ENCODE results near the gene ZC3H13. TPM values are rescaled to one million over a fixed set of nuclear protein-coding genes. Genes with fewer than 3 reads are reported as not detected.

Gene ZC3H13
- total RNA-seq, 1 experiment from 2014 or later: 45.0 TPM

DNA sequence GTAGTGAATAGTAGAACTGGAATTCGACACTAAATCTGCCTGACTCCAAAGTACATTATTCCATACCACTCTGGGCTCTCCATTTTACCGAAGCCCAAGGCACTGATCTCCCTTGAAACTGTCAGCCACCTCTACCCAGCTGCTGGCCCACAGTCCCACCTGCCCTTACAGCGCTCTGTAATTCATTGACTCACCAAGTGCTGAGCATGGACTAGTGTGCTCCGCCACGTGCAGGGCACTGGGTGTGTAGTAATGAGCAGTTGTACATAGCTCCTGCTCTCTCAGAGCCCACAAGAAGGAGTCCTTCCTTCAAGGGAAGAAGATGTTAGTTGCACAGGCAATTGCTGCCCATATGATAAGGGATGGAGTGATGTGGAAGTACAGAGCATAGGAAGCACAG is 124.4 kb downstream of the ZC3H13 start:
- H3K4me1 Mint-ChIP-seq (ENCODE audit: low read depth, unreplicated experiment): no peaks in the 10 kb centered on the region
- H3K27me3 ChIP-seq (replicated peaks; ENCODE audit: control insufficient read depth, insufficient read depth, low read length): no peaks in the 10 kb centered on the region
- H3K27ac Mint-ChIP-seq (ENCODE audit: unreplicated experiment): no peak overlapping the region
- no peak overlapping the region for H3K4me3 Mint-ChIP-seq (ENCODE audit: unreplicated experiment)
- H3K27me3 Mint-ChIP-seq (ENCODE audit: insufficient read depth, unreplicated experiment): peaks cover 4% of the 10 kb centered on the region
- TF ChIP-seq CTCF (IDR thresholded peaks at IDR 0.05; ENCODE audit: insufficient read depth in 1 of 2, low read depth in 1 of 2, low read length in 1 of 2, severe bottlenecking in 1 of 2, unreplicated experiment in 1 of 2): no peak
- no peak overlapping the region for H3K4me3 ChIP-seq (ENCODE audit: low read depth, low read length)
- no TSS peak for BruUV-seq (replicated peaks)
- H3K9me3 ChIP-seq: no peaks in the 10 kb centered on the region
- intact Hi-C loops (cut with micrococcal nuclease; ENCODE audit: unreplicated experiment): no loop called here
- no peak for DNase-seq
- H3K36me3 ChIP-seq (ENCODE audit: control insufficient read depth, insufficient read depth, low read length): no peaks in the 10 kb centered on the region
- no peaks in the 10 kb centered on the region for H3K36me3 Mint-ChIP-seq (ENCODE audit: insufficient read depth, unreplicated experiment)
- H3K9me3 Mint-ChIP-seq (ENCODE audit: unreplicated experiment): no peaks in the 10 kb centered on the region
- ChIA-PET POLR2A (no interaction called here), CTCF (no interaction called here)
- H3K4me1 ChIP-seq: no peaks in the 10 kb centered on the region

DNA sequence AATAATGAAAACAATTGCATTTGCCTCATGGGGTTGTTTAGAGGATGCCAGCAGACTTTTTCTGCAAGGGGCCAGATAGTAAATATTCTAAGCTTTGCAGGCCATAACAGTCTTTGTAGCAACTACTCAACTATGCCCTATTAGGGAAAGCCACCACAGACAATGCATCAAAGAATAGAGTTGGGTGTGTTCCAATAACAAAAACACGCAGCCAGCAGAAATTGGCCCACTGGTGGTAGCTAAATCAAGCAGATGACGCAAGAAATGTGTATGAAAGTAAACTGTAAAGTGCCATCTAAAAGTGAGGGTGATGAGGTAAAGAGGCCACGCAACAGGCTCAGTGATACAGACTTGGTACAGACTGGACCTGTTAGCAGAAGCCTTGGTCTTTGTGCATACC is 125.8 kb downstream of the ZC3H13 start:
- Mint-ChIP-seq H3K36me3 (ENCODE audit: insufficient read depth, unreplicated experiment) (no peaks in the 10 kb centered on the region), H3K4me1 (ENCODE audit: low read depth, unreplicated experiment) (no peaks in the 10 kb centered on the region), H3K27ac (ENCODE audit: unreplicated experiment) (no peak overlapping the region), H3K9me3 (ENCODE audit: unreplicated experiment) (no peaks in the 10 kb centered on the region), H3K27me3 (ENCODE audit: insufficient read depth, unreplicated experiment) (no peaks in the 10 kb centered on the region), H3K4me3 (ENCODE audit: unreplicated experiment) (no peak overlapping the region)
- Histone ChIP-seq H3K36me3 (ENCODE audit: control insufficient read depth, insufficient read depth, low read length) (no peaks in the 10 kb centered on the region), H3K4me3 (ENCODE audit: low read depth, low read length) (no peak overlapping the region), H3K9me3 (no peaks in the 10 kb centered on the region), H3K4me1 (no peaks in the 10 kb centered on the region), H3K27me3 (replicated peaks; ENCODE audit: control insufficient read depth, insufficient read depth, low read length) (no peaks in the 10 kb centered on the region)
- intact Hi-C loops (cut with micrococcal nuclease; ENCODE audit: unreplicated experiment): no loop called here
- ChIA-PET POLR2A (no interaction called here), CTCF (no interaction called here)
- DNase-seq: no peak
- no TSS peak for BruUV-seq (replicated peaks)
- no peak for TF ChIP-seq CTCF (IDR thresholded peaks at IDR 0.05; ENCODE audit: insufficient read depth in 1 of 2, low read depth in 1 of 2, low read length in 1 of 2, severe bottlenecking in 1 of 2, unreplicated experiment in 1 of 2)

GRCh38 chr13:45925151-45925550 is 127.4 kb downstream of the ZC3H13 start:
- Mint-ChIP-seq H3K27ac (ENCODE audit: unreplicated experiment) (no peak overlapping the region), H3K36me3 (ENCODE audit: insufficient read depth, unreplicated experiment) (no peaks in the 10 kb centered on the region), H3K27me3 (ENCODE audit: insufficient read depth, unreplicated experiment) (no peaks in the 10 kb centered on the region), H3K4me3 (ENCODE audit: unreplicated experiment) (no peak overlapping the region), H3K9me3 (ENCODE audit: unreplicated experiment) (no peaks in the 10 kb centered on the region), H3K4me1 (ENCODE audit: low read depth, unreplicated experiment) (no peaks in the 10 kb centered on the region)
- intact Hi-C loops (cut with micrococcal nuclease; ENCODE audit: unreplicated experiment): no loop called here
- ChIA-PET CTCF (no interaction called here), POLR2A (no interaction called here)
- no peak for DNase-seq
- no peaks in the 10 kb centered on the region for H3K27me3 ChIP-seq (replicated peaks; ENCODE audit: control insufficient read depth, insufficient read depth, low read length)
- BruUV-seq (replicated peaks): no TSS peak
- TF ChIP-seq CTCF (IDR thresholded peaks at IDR 0.05; ENCODE audit: insufficient read depth in 1 of 2, low read depth in 1 of 2, low read length in 1 of 2, severe bottlenecking in 1 of 2, unreplicated experiment in 1 of 2): no peak
- H3K4me1 ChIP-seq: no peaks in the 10 kb centered on the region
- H3K4me3 ChIP-seq (ENCODE audit: low read depth, low read length): no peak overlapping the region
- H3K9me3 ChIP-seq: no peaks in the 10 kb centered on the region
- H3K36me3 ChIP-seq (ENCODE audit: control insufficient read depth, insufficient read depth, low read length): no peaks in the 10 kb centered on the region
